Measurements from ENCODE around the gene PPIB.

Gene PPIB

DNA sequence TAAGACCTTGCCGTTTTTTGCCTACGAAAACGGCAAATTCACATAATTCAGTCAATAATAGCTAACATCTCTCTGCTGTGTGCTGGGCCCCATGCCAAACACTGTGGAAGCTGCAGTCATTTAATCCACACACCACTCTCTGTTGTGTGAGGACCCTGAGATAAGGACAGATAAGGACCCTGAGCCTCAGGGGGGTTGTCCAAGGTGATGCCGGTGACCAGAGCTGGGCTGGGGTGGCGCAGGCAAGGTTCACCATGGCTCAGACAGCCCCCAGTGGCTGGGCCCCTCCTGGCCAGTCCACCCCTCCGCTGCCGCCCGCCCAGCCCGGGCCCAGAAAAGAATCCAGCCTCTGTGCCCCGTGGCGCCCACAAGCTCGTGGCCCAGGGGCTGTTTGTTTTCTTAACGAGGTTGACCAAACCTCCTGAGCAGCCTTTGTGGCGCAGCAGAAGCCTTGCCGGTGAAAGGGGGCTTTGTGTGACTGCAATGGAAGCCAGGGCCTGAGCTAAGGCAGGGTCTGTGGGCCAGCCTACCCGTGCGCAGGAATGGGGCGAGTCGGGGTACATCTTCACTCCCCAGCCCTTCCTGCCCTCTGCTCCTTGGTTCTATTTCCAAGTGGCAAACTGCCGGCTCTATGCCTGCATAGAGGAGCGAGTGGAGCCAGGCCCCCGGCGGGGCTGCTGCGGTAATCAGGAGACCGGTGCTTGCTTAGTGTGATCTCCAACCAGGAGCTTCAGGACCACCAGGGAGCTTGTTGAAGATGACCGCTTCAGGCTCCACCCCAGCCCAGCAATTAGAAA, 15.7 kb downstream of the PPIB start:
- Histone ChIP-seq H3K9me3 (ENCODE audit: severe bottlenecking) (no peaks in the 10 kb centered on the region), H3K4me3 (ENCODE audit: severe bottlenecking) (no peak overlapping the region), H3K27me3 (ENCODE audit: insufficient read depth, poor library complexity, severe bottlenecking) (peaks cover 4% of the 10 kb centered on the region), H3K36me3 (ENCODE audit: low read depth) (0 out of 2 replicates have a peak, but pooled peaks cover 12% of the 10 kb centered on the region), H3K4me1 (ENCODE audit: insufficient read depth, poor library complexity, severe bottlenecking) (no peaks in the 10 kb centered on the region), H3K27ac (ENCODE audit: poor library complexity, severe bottlenecking) (no peak overlapping the region)
- no peak for DNase-seq (ENCODE audit: low spot score)
- no peak for ATAC-seq (ENCODE audit: low read depth)
- TF ChIP-seq, protein P1, sequence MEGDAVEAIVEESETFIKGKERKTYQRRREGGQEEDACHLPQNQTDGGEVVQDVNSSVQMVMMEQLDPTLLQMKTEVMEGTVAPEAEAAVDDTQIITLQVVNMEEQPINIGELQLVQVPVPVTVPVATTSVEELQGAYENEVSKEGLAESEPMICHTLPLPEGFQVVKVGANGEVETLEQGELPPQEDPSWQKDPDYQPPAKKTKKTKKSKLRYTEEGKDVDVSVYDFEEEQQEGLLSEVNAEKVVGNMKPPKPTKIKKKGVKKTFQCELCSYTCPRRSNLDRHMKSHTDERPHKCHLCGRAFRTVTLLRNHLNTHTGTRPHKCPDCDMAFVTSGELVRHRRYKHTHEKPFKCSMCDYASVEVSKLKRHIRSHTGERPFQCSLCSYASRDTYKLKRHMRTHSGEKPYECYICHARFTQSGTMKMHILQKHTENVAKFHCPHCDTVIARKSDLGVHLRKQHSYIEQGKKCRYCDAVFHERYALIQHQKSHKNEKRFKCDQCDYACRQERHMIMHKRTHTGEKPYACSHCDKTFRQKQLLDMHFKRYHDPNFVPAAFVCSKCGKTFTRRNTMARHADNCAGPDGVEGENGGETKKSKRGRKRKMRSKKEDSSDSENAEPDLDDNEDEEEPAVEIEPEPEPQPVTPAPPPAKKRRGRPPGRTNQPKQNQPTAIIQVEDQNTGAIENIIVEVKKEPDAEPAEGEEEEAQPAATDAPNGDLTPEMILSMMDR (IDR thresholded peaks at IDR 0.05; ENCODE audit: poor library complexity, severe bottlenecking): no peak

DNA sequence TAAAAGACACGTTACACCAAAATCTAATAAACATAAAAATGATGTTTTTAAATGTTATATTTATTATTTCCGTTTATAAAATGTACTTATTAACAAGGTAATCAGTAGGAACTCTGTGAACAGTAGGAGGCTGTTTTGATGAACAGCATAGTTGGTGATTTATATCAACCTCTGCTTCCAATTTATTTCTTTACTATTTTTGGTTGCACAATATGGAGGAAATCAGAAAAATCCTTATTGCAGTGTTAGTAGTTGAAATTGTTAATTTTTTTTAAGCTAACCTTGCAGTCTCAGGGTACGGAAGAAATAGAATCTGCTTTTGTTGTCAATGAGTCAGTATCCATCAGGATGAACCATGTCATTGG, 16.3 kb downstream of the PPIB start:
- H3K4me1 ChIP-seq (ENCODE audit: insufficient read depth, poor library complexity, severe bottlenecking): no peaks in the 10 kb centered on the region
- no peaks in the 10 kb centered on the region for H3K27me3 ChIP-seq (ENCODE audit: insufficient read depth, poor library complexity, severe bottlenecking)
- ATAC-seq (ENCODE audit: low read depth) (no peak), DNase-seq (ENCODE audit: low spot score) (no peak)
- H3K27ac ChIP-seq (ENCODE audit: poor library complexity, severe bottlenecking): no peak overlapping the region
- 0 out of 2 replicates have a peak, but pooled peaks cover 12% of the 10 kb centered on the region for H3K36me3 ChIP-seq (ENCODE audit: low read depth)
- H3K4me3 ChIP-seq (ENCODE audit: severe bottlenecking): no peak overlapping the region
- H3K9me3 ChIP-seq (ENCODE audit: severe bottlenecking): no peaks in the 10 kb centered on the region
- TF ChIP-seq, protein P1 (IDR thresholded peaks at IDR 0.05; ENCODE audit: poor library complexity, severe bottlenecking): no peak

DNA sequence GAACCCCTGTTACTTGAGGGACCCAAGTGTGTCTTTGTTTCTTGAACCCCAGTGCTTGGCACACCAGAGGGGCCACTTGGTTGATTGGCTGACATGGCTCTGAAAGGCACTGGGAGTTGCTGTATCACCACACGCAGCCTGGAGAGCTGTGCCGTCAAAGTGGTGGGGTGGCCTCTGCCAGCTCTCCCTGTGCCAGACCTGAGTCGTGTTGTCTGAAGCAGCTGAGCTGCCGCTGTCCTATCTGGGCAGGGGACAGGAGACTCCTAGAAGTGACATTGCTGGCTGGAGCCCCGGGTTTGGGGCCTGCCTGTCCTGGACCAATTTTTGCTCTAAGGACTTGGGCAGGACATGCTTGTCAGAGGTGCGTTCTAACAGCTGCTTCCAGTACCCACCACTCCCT, 16.8 kb downstream of the PPIB start:
- Histone ChIP-seq H3K4me1 (ENCODE audit: insufficient read depth, poor library complexity, severe bottlenecking) (no peaks in the 10 kb centered on the region), H3K36me3 (ENCODE audit: low read depth) (0 out of 2 replicates have a peak, but pooled peaks cover 12% of the 10 kb centered on the region), H3K9me3 (ENCODE audit: severe bottlenecking) (no peaks in the 10 kb centered on the region), H3K27me3 (ENCODE audit: insufficient read depth, poor library complexity, severe bottlenecking) (no peaks in the 10 kb centered on the region), H3K4me3 (ENCODE audit: severe bottlenecking) (no peak overlapping the region), H3K27ac (ENCODE audit: poor library complexity, severe bottlenecking) (no peak overlapping the region)
- DNase-seq (ENCODE audit: low spot score) (no peak), ATAC-seq (ENCODE audit: low read depth) (no peak)
- TF ChIP-seq, protein P1 (IDR thresholded peaks at IDR 0.05; ENCODE audit: poor library complexity, severe bottlenecking): no peak

DNA sequence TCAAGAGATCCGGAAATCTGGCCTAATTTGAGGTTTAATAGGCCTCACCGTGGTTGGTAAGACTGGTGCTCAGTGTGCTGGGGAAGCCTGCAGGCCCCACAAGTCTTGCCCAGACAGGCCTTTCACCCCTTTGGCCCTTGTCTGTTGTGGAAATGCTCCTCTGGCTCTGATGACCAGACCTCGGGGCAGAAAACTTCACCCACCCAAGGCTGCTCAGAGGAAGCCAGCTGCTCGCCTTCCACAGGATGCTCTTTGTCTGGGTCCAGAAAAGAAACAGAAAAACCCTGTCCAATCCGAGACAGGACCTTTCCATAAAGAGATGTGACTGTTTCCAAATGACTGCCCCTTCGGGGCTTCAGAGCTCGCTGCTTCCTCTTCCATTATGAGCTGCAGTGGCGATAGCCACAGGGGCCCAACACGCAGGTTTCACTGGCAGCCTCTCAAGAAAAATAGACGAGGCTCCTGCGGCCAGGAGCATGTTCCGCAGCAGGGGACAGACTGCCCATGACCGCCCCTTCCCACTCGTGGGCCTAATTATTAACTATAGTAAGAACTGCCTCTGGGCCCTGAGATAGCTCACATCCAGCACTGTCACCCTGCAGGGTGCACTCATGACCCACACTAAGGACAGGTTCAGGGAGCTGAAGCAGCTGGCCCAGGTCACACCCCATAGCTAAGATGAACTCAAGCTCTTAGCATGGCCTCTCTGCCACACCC, 18.1 kb downstream of the PPIB start:
- Histone ChIP-seq H3K27ac (ENCODE audit: poor library complexity, severe bottlenecking) (no peak overlapping the region), H3K36me3 (ENCODE audit: low read depth) (peaks cover 19% of the 10 kb centered on the region), H3K4me1 (ENCODE audit: insufficient read depth, poor library complexity, severe bottlenecking) (no peaks in the 10 kb centered on the region), H3K9me3 (ENCODE audit: severe bottlenecking) (no peaks in the 10 kb centered on the region), H3K4me3 (ENCODE audit: severe bottlenecking) (no peak overlapping the region), H3K27me3 (ENCODE audit: insufficient read depth, poor library complexity, severe bottlenecking) (no peaks in the 10 kb centered on the region)
- TF ChIP-seq, protein P1 (IDR thresholded peaks at IDR 0.05; ENCODE audit: poor library complexity, severe bottlenecking): no peak
- 0 out of 3 replicates have a peak, but pooled peaks have one; percentile 5 for ATAC-seq (ENCODE audit: low read depth)
- no peak for DNase-seq (ENCODE audit: low spot score)

All from RWPE2 (cell line).